Neural cell (in vitro differentiated cells): Measurements from ENCODE around the gene RAVER2. TPM values are rescaled to one million over a fixed set of nuclear protein-coding genes. Genes with fewer than 3 reads are reported as not detected.

Source experiments
- H2AFZ ChIP-seq: fragments of 200-600, 300-800 bp; sonication (generic), shearing (Covaris generic); 2 replicates; pipeline ENCODE4 v1.6.0; 2014; ENCODE audit warnings: low read depth, mild to moderate bottlenecking, antibody characterized with exemption, low read length, moderate library complexity
- H3F3A ChIP-seq: fragments of 200-600 bp; shearing (Covaris generic); 2 replicates; pipeline ENCODE4 v1.6.1; 2016; ENCODE audit warnings: mild to moderate bottlenecking, moderate library complexity, mixed read lengths, antibody characterized with exemption, low read length; ENCODE audit not compliant: insufficient read depth, poor library complexity, severe bottlenecking
- H3K27ac ChIP-seq: fragments of 200-600, 300-800 bp; sonication (generic), shearing (Covaris generic); 2 replicates; pipeline ENCODE4 v1.5.1; 2014; ENCODE audit warnings: mild to moderate bottlenecking, low read length, moderate library complexity
- H3K27me3 ChIP-seq: fragments of 300-800, 200-600 bp; sonication (generic), shearing (Covaris generic); 2 replicates; pipeline ENCODE4 v1.6.0; 2014; ENCODE audit warnings: mild to moderate bottlenecking, low read depth, low read length, moderate library complexity; ENCODE audit not compliant: insufficient read depth
- H3K36me3 ChIP-seq: fragments of 300-800, 200-600 bp; sonication (generic), shearing (Covaris generic); 2 replicates; pipeline ENCODE4 v1.5.1; 2014; ENCODE audit warnings: mild to moderate bottlenecking, antibody characterized with exemption, low read length, moderate library complexity; ENCODE audit not compliant: insufficient read depth
- H3K4me2 ChIP-seq: fragments of 300-800, 200-600 bp; sonication (generic), shearing (Covaris generic); 2 replicates; pipeline ENCODE4 v1.6.0; 2014; ENCODE audit warnings: mild to moderate bottlenecking, low read length
- H3K4me3 ChIP-seq: fragments of 300-800, 200-600 bp; sonication (generic), shearing (Covaris generic); 2 replicates; pipeline ENCODE4 v1.5.1; 2014; ENCODE audit warnings: mild to moderate bottlenecking, low read length, moderate library complexity
- H3K79me2 ChIP-seq: fragments of 200-600 bp; shearing (Covaris generic); replicated peaks from 2 replicates; pipeline ENCODE4 v1.6.0; 2014; ENCODE audit warnings: mild to moderate bottlenecking, low read length, moderate library complexity; ENCODE audit not compliant: insufficient read depth
- H3K9ac ChIP-seq: fragments of 300-800, 200-600 bp; sonication (generic), shearing (Covaris generic); 2 replicates; pipeline ENCODE4 v1.6.1; 2016; ENCODE audit warnings: mild to moderate bottlenecking, low read length, mixed read lengths
- H3K9me2 ChIP-seq: fragments of 200-600 bp; shearing (Covaris generic); 2 replicates; pipeline ENCODE4 v1.6.1; 2016; ENCODE audit warnings: mild to moderate bottlenecking, low read length, mixed read lengths; ENCODE audit not compliant: insufficient read depth
- H3K9me3 ChIP-seq: fragments of 200-600, 300-800 bp; sonication (generic), shearing (Covaris generic); 2 replicates; pipeline ENCODE4 v1.6.1; 2016; ENCODE audit warnings: mild to moderate bottlenecking, mixed run types, low read length, moderate library complexity, mixed read lengths
- H4K20me1 ChIP-seq: fragments of 200-600 bp; shearing (Covaris generic); 2 replicates; pipeline ENCODE4 v1.6.1; 2016; ENCODE audit warnings: mild to moderate bottlenecking, mixed run types; ENCODE audit not compliant: insufficient read depth
- EP300 ChIP-seq: fragments of 450-650 bp; conservative IDR thresholded peaks from 2 replicates; pipeline ENCODE4 v1.6.1; 2014; ENCODE audit warnings: antibody characterized with exemption, mild to moderate bottlenecking, moderate library complexity; ENCODE audit not compliant: poor library complexity, severe bottlenecking
- EZH2 ChIP-seq: fragments of 200-600, 300-800 bp; shearing (Covaris generic), sonication (generic); IDR thresholded peaks from 2 replicates; pipeline ENCODE4 v1.6.1; 2014; ENCODE audit warnings: antibody characterized with exemption, low read length, borderline replicate concordance, mild to moderate bottlenecking; ENCODE audit not compliant: insufficient read depth, poor library complexity, severe bottlenecking
- MXI1 ChIP-seq: fragments of 450-650 bp; conservative IDR thresholded peaks from 2 replicates; pipeline ENCODE4 v1.6.1; 2014; ENCODE audit warnings: antibody characterized with exemption, mild to moderate bottlenecking; ENCODE audit not compliant: poor library complexity, severe bottlenecking
- POLR2AphosphoS5 ChIP-seq: IDR thresholded peaks from 2 replicates; pipeline ENCODE4 v1.6.1; 2012
- RAD21 ChIP-seq: fragments of 450-650 bp; conservative IDR thresholded peaks from 2 replicates; pipeline ENCODE4 v1.6.1; 2014; ENCODE audit warnings: antibody characterized with exemption, mild to moderate bottlenecking, moderate library complexity
- SMC3 ChIP-seq: fragments of 450-650 bp; conservative IDR thresholded peaks from 2 replicates; pipeline ENCODE4 v1.6.1; 2014; ENCODE audit warnings: antibody characterized with exemption, mild to moderate bottlenecking, moderate library complexity; ENCODE audit not compliant: poor library complexity
- TAF1 ChIP-seq: IDR thresholded peaks from 2 replicates; pipeline ENCODE4 v1.6.1; 2012; ENCODE audit warnings: low read depth
- polyA plus RNA-seq: library from polyadenylated mRNA; depleted of rRNA; stranded (reverse); fragments of >200 nt; gene quantifications from 2 replicates; pipeline ENCODE4 v1.2.3, GENCODE V29; 2014
- TF ChIP-seq, protein P1 (sequence below): fragments of 450-650 bp; IDR thresholded peaks from 2 replicates; pipeline ENCODE4 v1.5.1; 2014; ENCODE audit warnings: antibody characterized with exemption, mild to moderate bottlenecking, moderate library complexity; ENCODE audit not compliant: poor library complexity, severe bottlenecking
- TF ChIP-seq, protein P2 (sequence below): IDR thresholded peaks from 2 replicates; pipeline ENCODE4 v1.6.1; 2012; ENCODE audit warnings: borderline replicate concordance

Gene RAVER2
- polyA plus RNA-seq, 1 donor from 2014 or later = 8.1 TPM

DNA sequence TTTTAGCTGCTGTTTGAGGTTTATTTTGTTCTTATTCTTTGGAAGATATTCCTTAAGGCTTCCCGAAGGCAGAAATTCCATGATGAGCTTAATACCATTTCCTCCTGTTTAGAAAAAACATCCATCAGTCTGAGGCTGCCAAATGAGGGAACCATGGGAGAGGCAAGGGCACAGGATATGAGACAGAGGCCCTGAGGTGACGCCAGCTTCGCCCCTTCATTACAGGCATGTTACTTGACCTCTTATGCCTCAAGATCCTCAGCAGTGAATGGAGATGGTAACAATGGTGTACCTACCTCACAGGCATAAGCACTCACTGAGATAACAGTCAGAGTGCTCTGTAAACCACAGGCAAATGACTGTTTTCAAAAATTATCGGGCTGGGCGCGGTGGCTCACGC is 93.6 kb downstream of the RAVER2 start:
- no peaks in the 10 kb centered on the region for H3K27me3 ChIP-seq
- TF ChIP-seq EZH2 (no peak), RAD21 (no peak), EP300 (no peak), TAF1 (no peak), SMC3 (no peak), POLR2AphosphoS5 (no peak), MXI1 (no peak)
- TF ChIP-seq, protein P1, sequence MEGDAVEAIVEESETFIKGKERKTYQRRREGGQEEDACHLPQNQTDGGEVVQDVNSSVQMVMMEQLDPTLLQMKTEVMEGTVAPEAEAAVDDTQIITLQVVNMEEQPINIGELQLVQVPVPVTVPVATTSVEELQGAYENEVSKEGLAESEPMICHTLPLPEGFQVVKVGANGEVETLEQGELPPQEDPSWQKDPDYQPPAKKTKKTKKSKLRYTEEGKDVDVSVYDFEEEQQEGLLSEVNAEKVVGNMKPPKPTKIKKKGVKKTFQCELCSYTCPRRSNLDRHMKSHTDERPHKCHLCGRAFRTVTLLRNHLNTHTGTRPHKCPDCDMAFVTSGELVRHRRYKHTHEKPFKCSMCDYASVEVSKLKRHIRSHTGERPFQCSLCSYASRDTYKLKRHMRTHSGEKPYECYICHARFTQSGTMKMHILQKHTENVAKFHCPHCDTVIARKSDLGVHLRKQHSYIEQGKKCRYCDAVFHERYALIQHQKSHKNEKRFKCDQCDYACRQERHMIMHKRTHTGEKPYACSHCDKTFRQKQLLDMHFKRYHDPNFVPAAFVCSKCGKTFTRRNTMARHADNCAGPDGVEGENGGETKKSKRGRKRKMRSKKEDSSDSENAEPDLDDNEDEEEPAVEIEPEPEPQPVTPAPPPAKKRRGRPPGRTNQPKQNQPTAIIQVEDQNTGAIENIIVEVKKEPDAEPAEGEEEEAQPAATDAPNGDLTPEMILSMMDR = no peak
- TF ChIP-seq, protein P2, sequence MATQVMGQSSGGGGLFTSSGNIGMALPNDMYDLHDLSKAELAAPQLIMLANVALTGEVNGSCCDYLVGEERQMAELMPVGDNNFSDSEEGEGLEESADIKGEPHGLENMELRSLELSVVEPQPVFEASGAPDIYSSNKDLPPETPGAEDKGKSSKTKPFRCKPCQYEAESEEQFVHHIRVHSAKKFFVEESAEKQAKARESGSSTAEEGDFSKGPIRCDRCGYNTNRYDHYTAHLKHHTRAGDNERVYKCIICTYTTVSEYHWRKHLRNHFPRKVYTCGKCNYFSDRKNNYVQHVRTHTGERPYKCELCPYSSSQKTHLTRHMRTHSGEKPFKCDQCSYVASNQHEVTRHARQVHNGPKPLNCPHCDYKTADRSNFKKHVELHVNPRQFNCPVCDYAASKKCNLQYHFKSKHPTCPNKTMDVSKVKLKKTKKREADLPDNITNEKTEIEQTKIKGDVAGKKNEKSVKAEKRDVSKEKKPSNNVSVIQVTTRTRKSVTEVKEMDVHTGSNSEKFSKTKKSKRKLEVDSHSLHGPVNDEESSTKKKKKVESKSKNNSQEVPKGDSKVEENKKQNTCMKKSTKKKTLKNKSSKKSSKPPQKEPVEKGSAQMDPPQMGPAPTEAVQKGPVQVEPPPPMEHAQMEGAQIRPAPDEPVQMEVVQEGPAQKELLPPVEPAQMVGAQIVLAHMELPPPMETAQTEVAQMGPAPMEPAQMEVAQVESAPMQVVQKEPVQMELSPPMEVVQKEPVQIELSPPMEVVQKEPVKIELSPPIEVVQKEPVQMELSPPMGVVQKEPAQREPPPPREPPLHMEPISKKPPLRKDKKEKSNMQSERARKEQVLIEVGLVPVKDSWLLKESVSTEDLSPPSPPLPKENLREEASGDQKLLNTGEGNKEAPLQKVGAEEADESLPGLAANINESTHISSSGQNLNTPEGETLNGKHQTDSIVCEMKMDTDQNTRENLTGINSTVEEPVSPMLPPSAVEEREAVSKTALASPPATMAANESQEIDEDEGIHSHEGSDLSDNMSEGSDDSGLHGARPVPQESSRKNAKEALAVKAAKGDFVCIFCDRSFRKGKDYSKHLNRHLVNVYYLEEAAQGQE = no peak
- H3K9ac ChIP-seq = no peak overlapping the region
- no peak overlapping the region for H2AFZ ChIP-seq
- H3K9me3 ChIP-seq = no peaks in the 10 kb centered on the region
- H4K20me1 ChIP-seq = no peaks in the 10 kb centered on the region
- H3K36me3 ChIP-seq = no peaks in the 10 kb centered on the region
- H3K4me2 ChIP-seq = no peak overlapping the region
- H3F3A ChIP-seq = no peaks in the 10 kb centered on the region
- H3K27ac ChIP-seq = no peak overlapping the region
- no peak overlapping the region for H3K4me3 ChIP-seq
- no peaks in the 10 kb centered on the region for H3K9me2 ChIP-seq
- no peaks in the 10 kb centered on the region for H3K79me2 ChIP-seq

DNA sequence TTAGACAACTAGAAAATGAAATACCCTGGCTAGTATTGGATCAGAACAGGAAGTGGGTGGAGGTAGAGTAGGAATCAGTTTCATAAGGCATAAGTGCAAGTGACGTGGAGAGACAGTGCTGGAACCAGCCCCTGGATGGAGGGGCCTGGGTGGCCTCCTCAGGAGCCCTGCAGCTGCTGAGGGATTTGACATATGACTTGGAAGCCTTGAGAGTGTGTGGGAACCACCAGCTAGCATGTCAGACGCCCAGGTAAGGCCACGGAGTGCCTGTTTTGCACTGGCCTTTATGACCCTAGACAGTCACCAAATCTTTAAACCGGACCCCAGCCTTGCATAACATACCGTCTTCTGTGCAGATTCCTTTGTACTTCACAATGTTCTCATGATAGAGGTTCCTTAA is 94.4 kb downstream of the RAVER2 start:
- H3K36me3 ChIP-seq = no peaks in the 10 kb centered on the region
- no peak for TF ChIP-seq RAD21
- no peak for TF ChIP-seq POLR2AphosphoS5
- no peak for TF ChIP-seq TAF1
- TF ChIP-seq, protein P2 = no peak
- TF ChIP-seq MXI1 = no peak
- no peak for TF ChIP-seq SMC3
- H4K20me1 ChIP-seq = no peaks in the 10 kb centered on the region
- no peak overlapping the region for H3K4me3 ChIP-seq
- H2AFZ ChIP-seq = no peak overlapping the region
- H3K27ac ChIP-seq = no peak overlapping the region
- H3K79me2 ChIP-seq = no peaks in the 10 kb centered on the region
- no peak overlapping the region for H3K4me2 ChIP-seq
- H3K9me2 ChIP-seq = no peaks in the 10 kb centered on the region
- no peak overlapping the region for H3K9ac ChIP-seq
- no peaks in the 10 kb centered on the region for H3F3A ChIP-seq
- no peaks in the 10 kb centered on the region for H3K27me3 ChIP-seq
- H3K9me3 ChIP-seq = no peaks in the 10 kb centered on the region
